ENCODE data around the gene ESYT3.
"Not testable (repeated sequence)": the region's sequence is repeated elsewhere in the genome, so short reads cannot be mapped to it uniquely, and the experiment has no call there.

The ESYT3 gene

DNA sequence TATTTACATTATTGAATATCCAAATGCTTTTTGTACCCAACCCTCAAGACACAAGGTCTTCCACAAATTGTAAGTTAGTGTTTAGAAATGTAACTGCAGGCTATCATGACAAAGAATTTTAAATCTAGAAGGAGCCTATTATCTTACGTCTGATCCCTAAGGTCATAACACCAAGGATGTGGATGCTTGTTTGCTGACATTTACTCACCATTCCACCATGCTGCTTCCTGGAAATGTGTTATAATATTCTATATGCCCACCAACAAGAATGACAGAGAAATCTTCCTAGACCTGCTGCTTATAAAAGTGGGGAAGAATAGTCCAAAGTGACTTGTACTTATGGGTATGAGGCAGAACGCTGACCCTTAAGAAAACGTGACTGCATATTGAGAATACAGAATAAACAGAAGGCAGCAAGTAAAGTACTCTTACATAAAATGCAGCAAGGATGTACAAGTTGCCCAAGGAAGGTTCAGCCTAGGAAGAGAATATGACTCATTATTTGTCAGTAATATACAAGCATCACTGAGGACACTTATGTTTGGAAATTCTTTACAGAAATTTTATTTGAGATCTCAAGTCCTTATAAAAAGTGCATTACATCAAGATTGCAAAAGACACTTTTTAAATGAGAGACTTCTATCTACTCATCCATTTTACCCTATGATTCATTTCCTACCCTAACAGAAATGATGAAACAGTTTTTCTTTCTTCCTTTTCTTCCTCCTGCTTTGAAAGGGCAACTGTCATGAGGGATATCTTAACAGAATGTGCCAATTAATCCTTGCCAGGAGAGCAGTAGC is 59.6 kb downstream of the ESYT3 start:
- peak; percentile 61 for DNase-seq (ENCODE audit: low spot score)

DNA sequence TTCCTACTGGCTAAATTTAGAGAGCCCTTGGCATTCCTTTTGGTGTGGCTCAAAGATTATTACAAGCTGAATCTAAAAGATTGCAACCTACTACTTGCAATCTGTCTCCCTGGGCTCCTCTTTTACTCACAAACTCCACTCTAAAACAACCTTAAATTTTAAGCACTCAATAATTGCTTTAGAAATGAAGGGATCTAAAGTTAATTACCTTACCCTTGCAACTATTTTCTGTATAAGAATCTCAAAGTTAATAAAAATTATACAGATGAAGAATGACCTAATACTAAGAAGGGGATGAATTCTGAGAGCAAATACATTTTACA is 60.2 kb downstream of the ESYT3 start:
- no peak for DNase-seq (ENCODE audit: low spot score)

DNA sequence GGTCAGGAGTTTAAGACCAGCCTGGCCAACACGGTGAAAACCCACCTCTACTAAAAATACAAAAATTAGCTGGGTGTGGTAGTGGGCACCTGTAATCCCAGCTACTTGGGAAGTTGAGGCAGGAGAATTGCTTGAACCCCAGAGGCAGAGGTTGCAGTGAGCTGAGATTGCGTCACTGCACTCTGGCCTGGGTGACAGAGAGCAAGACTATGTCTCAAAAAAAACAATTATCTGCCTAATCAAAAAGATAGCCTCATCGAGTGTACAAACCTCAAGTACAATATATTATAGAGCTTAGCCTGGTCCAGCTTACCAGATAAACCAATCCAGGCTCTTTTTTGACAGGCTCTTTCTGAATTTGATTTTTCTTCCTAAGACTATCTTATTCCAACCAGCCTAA is 61.2 kb downstream of the ESYT3 start:
- not testable (repeated sequence) for DNase-seq (ENCODE audit: low spot score)

DNA sequence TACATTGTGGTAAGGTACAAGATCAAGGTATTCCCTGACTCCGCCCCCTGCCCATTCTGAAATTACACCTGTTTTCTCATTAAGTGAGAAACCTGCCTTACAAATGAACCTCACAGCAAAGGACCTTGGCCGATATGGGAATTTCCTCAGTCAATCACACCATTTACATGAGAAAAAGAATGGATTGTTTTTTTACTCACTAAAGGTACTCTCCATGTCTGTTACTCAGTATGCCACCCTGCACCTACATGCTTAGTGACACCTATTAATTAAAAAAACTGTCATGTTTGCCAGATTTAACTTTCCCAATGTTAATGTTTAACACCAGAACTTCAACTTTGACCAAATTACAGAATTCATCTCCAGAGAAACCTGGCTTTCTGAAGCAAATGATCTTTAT is 62.0 kb downstream of the ESYT3 start:
- no peak for DNase-seq (ENCODE audit: low spot score)

DNA sequence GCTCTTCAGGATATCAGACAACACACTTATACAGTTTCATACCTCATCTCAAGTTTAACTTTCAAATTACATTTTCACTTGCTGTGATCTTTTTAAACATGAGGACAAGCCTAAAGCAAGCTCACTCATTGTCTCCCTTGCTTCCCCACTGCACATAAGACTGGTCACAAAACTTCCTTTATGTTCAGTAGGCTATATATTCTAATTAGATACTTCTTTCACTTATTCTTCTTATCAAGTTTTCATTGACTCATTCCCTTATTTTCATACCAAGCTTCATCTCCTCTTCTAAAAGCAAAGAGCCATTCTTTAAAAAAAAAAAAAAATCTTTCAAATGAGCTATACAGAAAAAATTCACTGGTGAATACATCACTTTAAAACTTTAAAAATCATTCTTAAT is 62.6 kb downstream of the ESYT3 start:
- no peak for DNase-seq (ENCODE audit: low spot score)

DNA sequence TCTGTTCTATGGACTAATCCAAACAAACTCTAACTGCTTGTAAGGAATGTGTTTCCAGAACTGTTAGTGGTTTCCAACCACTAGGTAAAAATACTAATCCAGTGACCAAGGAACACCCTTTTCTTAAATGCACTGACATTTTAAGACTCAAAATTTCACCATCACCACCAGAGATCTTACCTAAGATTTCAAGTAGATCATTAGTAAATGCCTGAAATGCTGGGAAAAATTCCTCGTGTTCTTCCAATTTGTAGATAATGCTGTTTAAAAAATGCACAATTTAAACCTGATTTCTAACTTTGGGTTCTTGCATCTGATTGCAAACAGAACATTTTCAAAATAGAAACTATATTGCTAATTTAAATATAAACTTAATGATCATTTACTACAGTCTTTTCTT is 63.4 kb downstream of the ESYT3 start:
- no peak for DNase-seq (ENCODE audit: low spot score)

DNA sequence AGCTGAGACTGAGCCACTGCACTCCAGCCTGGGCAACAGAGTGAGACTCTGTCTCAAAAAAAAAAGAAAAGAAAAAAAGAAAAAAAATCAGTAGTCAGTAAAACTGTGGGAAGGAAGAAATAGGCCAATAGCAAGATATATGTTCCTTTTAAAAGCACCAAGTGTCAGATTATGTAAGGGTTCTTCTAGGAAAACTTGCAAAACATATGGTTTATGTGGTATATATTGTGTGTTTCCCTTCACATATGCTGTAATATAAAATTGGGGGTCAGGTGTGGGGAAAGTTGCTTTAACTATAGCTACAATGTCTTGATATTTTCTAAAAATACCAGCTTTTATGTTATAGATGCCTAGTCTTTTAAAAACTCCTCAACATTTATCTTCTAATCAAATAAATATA is 64.6 kb downstream of the ESYT3 start:
- no peak for DNase-seq (ENCODE audit: low spot score)

DNA sequence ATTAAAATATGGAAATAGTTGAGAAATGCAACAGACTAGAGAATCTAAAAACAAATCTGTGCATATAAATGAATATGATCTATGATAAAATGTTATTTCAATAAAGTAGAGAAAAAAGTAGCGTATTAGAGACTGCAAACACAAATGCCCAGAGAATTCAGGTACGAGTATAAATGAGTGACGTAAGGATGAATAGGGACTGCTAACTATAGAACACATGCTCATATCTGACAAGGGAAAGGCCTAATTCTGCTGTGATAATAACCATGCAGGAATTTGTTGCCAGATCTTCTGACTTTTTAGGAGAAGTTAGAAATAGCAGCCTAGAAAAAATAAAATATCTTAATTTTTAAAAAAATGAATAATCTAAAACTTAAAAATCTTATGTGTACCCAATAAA is 73.1 kb downstream of the ESYT3 start:
- DNase-seq (ENCODE audit: low spot score), result no peak

DNA sequence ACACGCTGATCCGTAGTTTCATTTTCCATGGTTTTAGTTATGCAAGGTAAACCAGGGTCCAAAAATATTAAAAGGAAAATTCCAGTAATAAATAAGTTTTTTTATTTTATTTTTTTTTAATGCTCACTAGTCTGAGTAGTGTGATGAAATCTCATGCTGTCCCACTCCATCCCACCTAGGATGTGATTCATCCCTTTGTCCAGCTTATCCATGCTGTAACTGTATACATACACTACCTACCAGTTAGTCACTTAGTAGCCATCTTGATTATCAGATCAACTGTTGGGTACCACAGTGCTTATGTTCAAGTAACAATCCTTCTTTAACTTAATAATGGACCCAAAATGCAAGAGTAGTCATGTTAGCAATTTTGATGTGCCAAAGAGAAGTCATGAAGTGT is 75.2 kb downstream of the ESYT3 start:
- peak; percentile 21 for DNase-seq (ENCODE audit: low spot score)

DNA sequence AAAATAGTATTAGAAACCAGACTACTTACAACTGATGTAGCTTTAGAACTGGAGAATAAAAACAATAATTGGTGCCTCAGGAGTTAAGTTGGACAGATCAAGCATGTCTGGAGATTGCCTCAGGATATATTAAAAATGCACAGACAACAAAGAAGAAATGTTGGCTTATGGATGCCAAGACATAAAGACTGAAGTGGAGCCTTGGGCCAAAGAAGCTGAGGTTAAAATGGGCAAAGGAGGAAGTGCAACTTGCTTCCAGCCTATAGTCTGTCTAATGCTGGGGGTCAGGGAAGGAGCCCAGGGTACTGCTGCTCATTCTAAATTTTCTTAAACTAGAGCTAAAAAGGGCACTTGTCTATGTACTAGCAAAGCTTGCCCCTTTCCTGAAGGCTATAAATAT is 77.5 kb downstream of the ESYT3 start:
- no peak for DNase-seq (ENCODE audit: low spot score)

DNA sequence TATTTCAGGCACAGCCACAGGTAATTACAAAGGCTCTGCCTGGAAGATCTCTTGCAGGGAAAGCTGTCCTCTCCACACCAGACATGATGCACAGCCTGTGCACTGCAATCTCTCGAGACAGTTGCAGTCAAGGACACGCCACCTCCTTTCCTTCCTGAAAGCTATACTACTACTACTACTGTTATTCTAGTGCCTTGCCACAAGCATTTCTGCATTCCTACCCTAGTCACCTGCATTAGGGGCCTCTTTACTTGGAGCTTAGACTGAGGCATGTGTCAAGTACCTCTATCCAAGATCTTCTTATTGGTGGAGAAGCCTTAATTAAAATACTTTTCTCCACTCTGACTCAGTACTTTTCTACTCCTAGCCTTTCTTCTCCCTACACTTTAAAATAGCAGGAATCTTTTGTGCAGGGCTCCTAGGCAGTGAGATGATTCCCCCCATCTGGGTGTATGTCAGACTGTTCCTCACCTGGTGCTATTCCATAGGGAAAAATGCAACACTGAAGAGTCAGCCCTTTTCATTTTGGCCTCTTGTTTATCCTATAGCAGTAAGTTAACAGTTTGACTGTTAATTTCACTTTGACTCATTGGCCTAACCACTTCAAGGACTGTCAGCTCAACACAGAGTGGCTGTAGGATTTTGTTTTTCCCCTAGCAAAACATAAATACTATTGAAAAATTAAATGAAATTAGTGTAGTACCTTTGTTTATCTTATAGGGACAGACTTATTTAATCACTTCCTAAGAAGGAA is 78.9 kb downstream of the ESYT3 start:
- no peak for DNase-seq (ENCODE audit: low spot score)

DNA sequence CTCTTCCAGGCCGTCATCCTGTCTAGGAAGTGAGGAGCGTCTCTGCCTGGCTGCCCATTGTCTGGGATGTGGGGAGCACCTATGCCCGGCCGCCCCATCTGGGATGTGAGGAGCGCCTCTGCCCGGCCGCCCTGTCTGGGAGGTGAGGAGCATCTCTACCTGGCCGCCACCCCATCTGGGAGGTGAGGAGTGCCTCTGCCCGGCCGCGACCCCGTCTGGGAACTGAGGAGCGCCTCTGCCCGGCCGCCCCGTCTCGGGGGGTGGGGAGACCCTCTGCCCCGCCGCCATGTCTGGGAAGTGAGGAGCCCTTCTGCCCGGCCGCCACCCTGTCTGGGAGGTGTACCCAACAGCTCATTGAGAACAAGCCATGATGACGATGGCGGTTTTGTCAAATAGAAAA is 87.0 kb downstream of the ESYT3 start:
- DNase-seq (ENCODE audit: low spot score), result not testable (repeated sequence)
